Activated T-cell treated with anti-CD3 and anti-CD28 coated beads, Interleukin-2, amount 50 U/mL, for 72 hours (primary cell): ENCODE measurements around the gene CAND2. TPM values are rescaled to one million over a fixed set of nuclear protein-coding genes. Genes with fewer than 3 reads are reported as not detected.

ENCODE experiments used
- ATAC-seq, 2 donors: fragments of 150-1000 bp; cut with Tn5 transposase; replicated peaks in 1 of 2; 2 replicates each; pipeline ENCODE4 v1.10.0; 2021; ENCODE audit warnings: moderate library complexity in 2 of 2, mild to moderate bottlenecking in 1 of 2
- DNase-seq, 2 donors: peaks; one replicate each; pipeline ENCODE4 v3.0.0; 2021 to 2022; ENCODE audit warnings: mixed read lengths in 1 of 2
- H3K27ac Mint-ChIP-seq: one replicate; pipeline ENCODE4 v1.8.0; 2022; ENCODE audit warnings: mild to moderate bottlenecking, moderate library complexity, mixed read lengths
- H3K27me3 Mint-ChIP-seq: one replicate; pipeline ENCODE4 v1.8.0; 2022; ENCODE audit warnings: low read depth, mixed read lengths
- H3K36me3 Mint-ChIP-seq, 2 donors: one replicate each; pipeline ENCODE4 v1.8.0; 2022; ENCODE audit warnings: mixed read lengths in 2 of 2, mild to moderate bottlenecking in 1 of 2; ENCODE audit not compliant: insufficient read depth in 2 of 2
- H3K4me1 Mint-ChIP-seq: one replicate; pipeline ENCODE4 v1.8.0; 2022; ENCODE audit warnings: low read depth, mixed read lengths
- H3K4me3 Mint-ChIP-seq, 2 donors: one replicate each; pipeline ENCODE4 v1.8.0; 2022; ENCODE audit warnings: mild to moderate bottlenecking in 2 of 2, mixed read lengths in 2 of 2, moderate library complexity in 2 of 2
- H3K9me3 Mint-ChIP-seq, 2 donors: one replicate each; pipeline ENCODE4 v1.8.0; 2022; ENCODE audit warnings: mixed read lengths in 2 of 2
- total RNA-seq, 2 donors: library from RNA; stranded (reverse); gene quantifications; one replicate each; pipeline ENCODE4 v1.2.3, GENCODE V29; 2022

CAND2 gene
- total RNA-seq, 2 donors from 2014 or later: 1.2 to 1.8 TPM

DNA sequence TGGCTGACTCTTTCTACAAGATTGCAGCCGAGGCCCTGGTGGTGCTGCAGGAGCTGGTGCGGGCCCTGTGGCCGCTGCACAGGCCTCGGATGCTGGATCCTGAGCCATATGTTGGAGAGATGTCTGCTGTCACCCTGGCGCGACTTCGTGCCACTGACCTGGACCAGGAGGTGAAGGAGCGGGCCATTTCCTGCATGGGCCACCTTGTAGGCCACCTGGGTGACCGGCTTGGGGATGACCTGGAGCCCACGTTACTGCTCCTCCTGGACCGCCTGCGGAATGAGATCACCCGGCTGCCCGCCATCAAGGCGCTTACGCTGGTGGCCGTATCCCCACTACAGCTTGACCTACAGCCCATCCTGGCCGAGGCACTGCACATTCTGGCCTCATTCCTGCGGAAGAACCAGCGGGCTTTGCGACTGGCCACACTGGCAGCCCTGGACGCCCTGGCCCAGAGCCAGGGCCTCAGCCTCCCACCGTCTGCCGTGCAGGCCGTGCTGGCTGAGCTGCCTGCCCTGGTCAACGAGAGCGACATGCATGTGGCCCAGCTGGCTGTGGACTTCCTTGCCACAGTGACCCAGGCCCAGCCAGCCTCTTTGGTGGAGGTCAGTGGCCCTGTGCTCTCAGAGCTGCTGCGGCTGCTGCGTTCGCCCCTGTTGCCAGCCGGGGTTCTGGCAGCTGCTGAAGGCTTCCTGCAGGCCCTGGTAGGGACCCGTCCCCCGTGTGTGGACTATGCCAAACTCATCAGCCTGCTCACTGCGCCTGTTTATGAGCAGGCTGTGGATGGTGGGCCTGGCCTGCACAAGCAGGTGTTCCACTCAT lies 20.3 kb downstream of the CAND2 start:
- no peak overlapping the region for H3K27ac Mint-ChIP-seq
- no peaks in the 10 kb centered on the region for H3K4me1 Mint-ChIP-seq
- H3K4me3 Mint-ChIP-seq: no peak overlapping the region
- H3K36me3 Mint-ChIP-seq: no peaks in the 10 kb centered on the region
- H3K9me3 Mint-ChIP-seq: no peaks in the 10 kb centered on the region
- no peaks in the 10 kb centered on the region for H3K27me3 Mint-ChIP-seq
- ATAC-seq: no peak
- no peak for DNase-seq

DNA sequence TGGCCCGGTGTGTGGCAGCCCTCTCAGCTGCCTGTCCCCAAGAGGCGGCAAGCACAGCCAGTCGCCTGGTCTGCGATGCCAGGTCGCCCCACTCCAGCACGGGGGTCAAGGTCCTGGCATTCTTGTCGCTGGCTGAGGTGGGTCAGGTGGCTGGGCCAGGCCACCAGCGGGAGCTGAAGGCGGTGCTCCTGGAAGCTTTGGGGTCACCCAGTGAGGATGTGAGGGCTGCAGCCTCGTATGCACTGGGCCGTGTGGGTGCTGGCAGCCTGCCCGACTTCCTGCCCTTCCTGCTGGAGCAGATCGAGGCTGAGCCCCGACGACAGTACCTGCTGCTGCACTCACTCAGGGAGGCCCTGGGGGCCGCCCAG lies 20.8 kb downstream of the CAND2 start:
- Mint-ChIP-seq H3K4me1 (no peaks in the 10 kb centered on the region), H3K27me3 (no peaks in the 10 kb centered on the region), H3K4me3 (no peak overlapping the region), H3K9me3 (no peaks in the 10 kb centered on the region), H3K36me3 (no peaks in the 10 kb centered on the region), H3K27ac (no peak overlapping the region)
- DNase-seq (no peak), ATAC-seq (no peak)

DNA sequence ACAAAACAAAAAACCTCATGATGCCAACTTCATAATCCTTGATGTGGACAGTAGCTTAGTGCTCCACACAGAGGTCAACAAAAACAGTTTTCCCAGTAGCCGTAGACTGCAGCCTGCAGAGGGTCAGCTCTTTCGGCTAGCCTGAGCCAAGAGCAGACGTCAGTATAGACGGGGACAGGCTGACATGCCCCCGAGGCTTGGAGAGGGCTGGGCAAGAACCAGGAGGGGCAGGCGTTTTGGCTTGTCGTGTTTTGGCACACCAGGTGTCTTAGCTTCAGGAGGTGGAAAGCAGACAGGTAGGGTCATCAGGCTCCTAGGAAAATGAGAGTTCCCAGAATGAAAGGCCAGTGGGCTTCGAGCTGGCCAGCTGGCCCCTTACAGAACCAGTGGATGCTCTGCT lies 21.8 kb downstream of the CAND2 start:
- Mint-ChIP-seq H3K27ac (no peak overlapping the region), H3K36me3 (no peaks in the 10 kb centered on the region), H3K9me3 (no peaks in the 10 kb centered on the region), H3K27me3 (no peaks in the 10 kb centered on the region), H3K4me3 (no peak overlapping the region), H3K4me1 (no peaks in the 10 kb centered on the region)
- ATAC-seq (no peak), DNase-seq (no peak)

DNA sequence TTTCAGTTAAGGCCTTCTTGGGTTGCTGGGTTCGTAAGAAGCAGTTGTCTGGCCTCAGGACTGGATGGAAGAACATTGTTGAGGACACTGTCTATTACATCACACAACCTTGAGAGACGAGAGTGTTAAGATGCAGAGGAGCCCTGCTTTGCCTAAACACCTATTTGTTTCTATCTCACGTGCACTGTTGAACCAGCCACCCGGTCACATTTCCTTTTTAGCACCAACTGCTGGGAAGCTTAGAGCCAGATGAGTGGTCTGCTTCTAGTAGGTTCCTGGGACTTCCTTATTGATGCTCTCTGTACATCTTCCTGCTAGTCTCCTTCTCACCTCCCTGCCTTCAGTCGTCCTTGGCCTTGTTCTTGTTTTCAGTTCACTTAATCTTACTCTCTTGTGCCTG lies 22.3 kb downstream of the CAND2 start:
- Mint-ChIP-seq H3K36me3 (no peaks in the 10 kb centered on the region), H3K27ac (no peak overlapping the region), H3K4me1 (no peaks in the 10 kb centered on the region), H3K4me3 (no peak overlapping the region), H3K27me3 (no peaks in the 10 kb centered on the region), H3K9me3 (no peaks in the 10 kb centered on the region)
- DNase-seq: no peak
- no peak for ATAC-seq

DNA sequence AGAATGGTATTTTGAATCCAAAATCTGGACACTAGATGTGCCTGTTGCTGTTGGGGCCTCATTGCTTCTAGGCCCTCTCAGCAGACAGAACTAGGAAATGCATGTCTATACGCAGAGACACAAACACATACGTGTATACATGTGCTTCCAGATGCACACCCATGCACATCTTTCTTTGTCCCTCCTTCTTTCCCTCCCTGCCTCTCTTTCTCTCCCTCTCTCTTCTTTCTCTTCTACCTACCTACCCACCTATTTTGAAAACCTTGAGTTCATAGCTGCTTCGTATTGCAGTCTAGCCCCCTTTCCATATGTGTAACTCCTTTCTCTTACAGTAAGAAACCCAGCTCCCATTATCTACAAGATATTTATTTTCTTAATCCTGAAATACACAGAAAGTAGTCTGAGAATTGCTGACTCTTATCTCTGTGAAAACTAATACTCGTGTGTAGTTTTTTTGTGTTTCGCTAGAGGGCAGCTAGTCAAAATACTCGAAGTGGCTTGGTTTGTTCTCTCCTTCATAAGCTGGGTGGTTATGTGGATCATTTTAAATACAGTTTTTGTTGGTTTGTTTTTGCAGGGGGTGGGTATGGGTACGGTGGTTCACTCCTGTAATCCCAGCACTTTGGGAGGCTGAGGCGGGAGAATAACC lies 26.4 kb downstream of the CAND2 start:
- Mint-ChIP-seq H3K36me3 (no peaks in the 10 kb centered on the region), H3K4me1 (no peaks in the 10 kb centered on the region), H3K4me3 (no peak overlapping the region), H3K27me3 (no peaks in the 10 kb centered on the region), H3K27ac (no peak overlapping the region), H3K9me3 (no peaks in the 10 kb centered on the region)
- no peak for DNase-seq
- ATAC-seq: no peak

DNA sequence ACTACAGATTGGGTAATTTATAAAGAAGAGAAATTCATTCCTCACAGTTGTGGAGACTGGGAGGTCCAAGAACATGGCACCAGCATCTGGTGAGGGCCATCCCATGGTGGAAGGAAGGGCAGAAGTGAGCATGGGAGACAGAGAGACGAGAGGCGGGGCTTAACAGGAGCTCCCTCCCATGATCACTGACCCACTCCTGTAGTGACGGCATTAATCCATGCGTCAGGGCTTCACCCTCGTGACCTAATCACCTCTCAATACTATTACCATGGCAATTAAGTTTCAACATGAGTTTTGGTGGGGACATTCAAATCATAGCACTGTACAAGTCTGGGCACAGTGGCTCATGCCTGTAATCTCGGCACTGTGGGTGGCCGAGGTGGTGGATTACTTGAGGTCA lies 27.8 kb downstream of the CAND2 start:
- no peaks in the 10 kb centered on the region for H3K9me3 Mint-ChIP-seq
- no peak overlapping the region for H3K27ac Mint-ChIP-seq
- no peaks in the 10 kb centered on the region for H3K4me1 Mint-ChIP-seq
- H3K36me3 Mint-ChIP-seq: no peaks in the 10 kb centered on the region
- DNase-seq (no peak), ATAC-seq (no peak)
- no peak overlapping the region for H3K4me3 Mint-ChIP-seq
- H3K27me3 Mint-ChIP-seq: no peaks in the 10 kb centered on the region

DNA sequence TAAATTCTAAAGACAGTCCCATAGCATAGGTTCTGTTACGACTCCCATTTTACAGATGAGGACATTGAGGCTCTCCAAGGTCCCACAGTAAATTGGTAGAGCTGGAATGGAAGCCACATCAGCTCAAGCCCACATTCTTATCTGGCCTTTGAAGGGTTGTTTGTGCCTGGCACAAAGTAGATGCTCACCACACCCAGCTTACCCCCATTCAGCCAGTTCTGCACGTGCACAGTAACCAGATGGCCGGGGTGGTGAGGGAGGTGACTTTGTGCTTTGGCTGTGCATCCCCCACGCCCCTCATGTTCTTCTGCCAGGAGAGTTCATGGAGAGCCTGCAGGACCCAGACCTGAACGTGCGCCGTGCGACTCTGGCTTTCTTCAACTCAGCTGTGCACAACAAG lies 28.7 kb downstream of the CAND2 start:
- ATAC-seq (peak in 1 of 2 donors; percentile 8), DNase-seq (no peak)
- Mint-ChIP-seq H3K4me3 (no peak overlapping the region), H3K36me3 (no peaks in the 10 kb centered on the region), H3K4me1 (no peaks in the 10 kb centered on the region), H3K27ac (no peak overlapping the region), H3K9me3 (no peaks in the 10 kb centered on the region), H3K27me3 (no peaks in the 10 kb centered on the region)

DNA sequence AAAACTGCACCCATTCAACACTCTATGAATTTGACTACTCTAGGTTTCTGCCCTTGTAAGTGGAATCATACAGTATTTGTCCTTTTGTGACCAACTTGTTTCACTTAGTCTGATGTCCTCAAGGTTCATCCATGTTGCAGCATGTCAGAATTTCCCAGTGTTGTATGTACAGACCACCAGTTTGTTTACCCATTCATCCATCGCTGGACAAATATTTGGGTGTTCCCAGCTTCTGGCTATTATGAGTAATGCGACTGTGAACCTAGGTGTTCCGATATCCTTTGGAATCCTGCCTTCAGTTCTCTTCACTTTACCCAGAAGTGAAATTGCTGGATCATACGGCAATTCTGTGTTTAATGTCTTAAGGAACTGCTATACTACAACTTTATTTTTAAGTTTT lies 32.3 kb downstream of the CAND2 start:
- ATAC-seq: no peak
- H3K36me3 Mint-ChIP-seq: no peaks in the 10 kb centered on the region
- H3K27ac Mint-ChIP-seq: no peak overlapping the region

GRCh38 chr3:12829404-12829803 lies 32.9 kb downstream of the CAND2 start:
- ATAC-seq: no peak
- no peak overlapping the region for H3K27ac Mint-ChIP-seq

More for the DNA sequence above, 32.3 kb downstream of the CAND2 start:
- no peak overlapping the region for H3K4me3 Mint-ChIP-seq
- no peak for DNase-seq
- H3K4me1 Mint-ChIP-seq: peaks cover under 1% of the 10 kb centered on the region
- no peaks in the 10 kb centered on the region for H3K27me3 Mint-ChIP-seq
- no peaks in the 10 kb centered on the region for H3K9me3 Mint-ChIP-seq

GRCh38 chr3:12829886-12830784 lies 33.7 kb downstream of the CAND2 start:
- ATAC-seq (peak; percentile 3 to 8), DNase-seq (no peak)
- Mint-ChIP-seq H3K9me3 (no peaks in the 10 kb centered on the region), H3K36me3 (peaks cover 0 to 11% of the 10 kb centered on the region in 2 donors), H3K27me3 (no peaks in the 10 kb centered on the region), H3K4me3 (no peak overlapping the region), H3K4me1 (peaks cover 5% of the 10 kb centered on the region), H3K27ac (no peak overlapping the region)

More at GRCh38 chr3:12829404-12829803, 32.9 kb downstream of the CAND2 start:
- no peaks in the 10 kb centered on the region for H3K9me3 Mint-ChIP-seq
- no peaks in the 10 kb centered on the region for H3K27me3 Mint-ChIP-seq
- no peak overlapping the region for H3K4me3 Mint-ChIP-seq
- DNase-seq: no peak
- peaks cover 5% of the 10 kb centered on the region for H3K4me1 Mint-ChIP-seq
- H3K36me3 Mint-ChIP-seq: peaks cover 0 to 4% of the 10 kb centered on the region in 2 donors

- Mint-ChIP-seq H3K27me3 (no peaks in the 10 kb centered on the region), H3K4me3 (no peak overlapping the region), H3K27ac (no peak overlapping the region), H3K4me1 (peaks cover 5% of the 10 kb centered on the region), H3K9me3 (no peaks in the 10 kb centered on the region), H3K36me3 (peaks cover 0 to 12% of the 10 kb centered on the region in 2 donors)
- ATAC-seq: peak in 1 of 2 donors; percentile 6
- no peak for DNase-seq
These were observed 34.3 kb downstream of the CAND2 start for GRCh38 chr3:12830785-12831156.

- no peaks in the 10 kb centered on the region for H3K27me3 Mint-ChIP-seq
- peaks cover 0 to 17% of the 10 kb centered on the region in 2 donors for H3K36me3 Mint-ChIP-seq
- DNase-seq (no peak), ATAC-seq (peak; percentile 9 to 17)
- no peaks in the 10 kb centered on the region for H3K9me3 Mint-ChIP-seq
- H3K27ac Mint-ChIP-seq: no peak overlapping the region
- peaks cover 5% of the 10 kb centered on the region for H3K4me1 Mint-ChIP-seq
- H3K4me3 Mint-ChIP-seq: no peak overlapping the region
These were observed 34.9 kb downstream of the CAND2 start for GRCh38 chr3:12831301-12831866.
